ENCODE measurements around the gene AAR2.

AAR2 gene

DNA sequence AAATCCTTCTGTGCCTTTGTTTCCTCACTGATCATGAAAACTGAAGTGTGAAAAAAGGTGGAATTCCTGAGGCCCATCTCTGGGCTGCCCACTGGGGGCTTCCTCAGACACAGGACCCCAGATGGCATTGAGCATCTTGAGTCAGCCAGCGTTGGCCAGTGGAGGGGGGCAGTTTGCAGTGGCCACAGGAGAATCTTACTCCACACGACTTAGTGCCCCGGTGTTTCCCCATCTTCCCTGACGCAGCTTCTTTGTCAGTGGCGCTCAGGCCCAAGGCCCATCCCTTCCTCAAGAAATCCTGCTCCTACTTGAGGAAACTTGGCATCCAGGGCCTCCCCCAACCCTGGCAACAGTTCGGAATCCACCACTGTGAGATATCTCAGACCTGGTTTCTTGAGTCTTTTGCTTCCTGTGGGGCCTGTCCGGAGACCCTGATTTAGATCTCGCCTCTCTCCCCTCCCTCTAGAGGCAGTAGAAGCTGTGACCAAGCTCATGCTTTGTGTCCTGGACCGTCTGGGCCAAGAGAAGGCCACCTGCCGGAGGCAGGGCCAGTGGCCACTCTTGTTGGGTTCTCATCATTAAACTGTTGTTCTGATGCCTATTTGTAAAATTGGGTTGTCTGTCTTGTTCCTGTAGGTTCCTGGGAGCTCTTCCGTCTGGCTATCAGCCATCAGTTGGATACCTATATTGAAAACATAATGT lies 49.6 kb downstream of the AAR2 start:
- DNase-seq, result no peak

DNA sequence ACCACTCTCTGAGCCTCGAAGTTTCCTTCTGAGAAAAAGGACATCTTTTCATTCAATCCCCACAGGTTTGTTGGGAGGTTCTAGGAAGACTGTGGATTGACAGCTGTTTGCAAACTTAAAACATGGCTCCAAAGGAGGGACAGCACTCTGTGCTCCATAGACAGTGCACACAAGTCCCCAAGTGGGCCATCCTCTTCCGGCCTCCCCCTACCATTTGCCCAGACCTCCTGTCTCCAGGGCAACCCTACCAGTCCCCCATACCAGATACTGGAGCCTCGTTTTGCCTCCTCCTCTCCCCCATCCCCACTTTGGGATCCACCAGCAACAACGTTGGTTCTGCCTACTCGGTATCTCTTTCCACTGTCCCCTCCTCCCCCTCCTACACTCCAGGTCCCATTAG lies 61.4 kb downstream of the AAR2 start:
- DNase-seq, result no peak

DNA sequence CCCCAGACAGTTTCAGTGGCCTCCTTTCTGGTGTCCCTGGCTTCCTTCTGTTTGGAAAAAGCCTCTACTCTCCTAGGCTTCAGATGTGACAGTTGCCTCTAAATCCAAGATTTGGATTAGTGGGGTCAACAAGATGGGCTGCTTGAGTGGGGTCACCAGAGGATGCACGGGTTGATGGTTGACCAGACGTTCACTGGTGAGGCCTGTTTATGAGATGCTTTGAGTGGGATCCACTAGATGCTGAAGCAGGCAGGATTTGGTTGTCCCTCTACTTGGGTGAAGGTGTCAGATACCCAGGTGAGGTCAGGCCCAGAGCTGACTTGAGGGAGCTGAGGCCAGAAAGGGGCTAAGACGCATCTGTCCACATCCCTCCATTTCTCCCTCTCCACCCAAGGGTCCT lies 61.8 kb downstream of the AAR2 start:
- no peak for DNase-seq

DNA sequence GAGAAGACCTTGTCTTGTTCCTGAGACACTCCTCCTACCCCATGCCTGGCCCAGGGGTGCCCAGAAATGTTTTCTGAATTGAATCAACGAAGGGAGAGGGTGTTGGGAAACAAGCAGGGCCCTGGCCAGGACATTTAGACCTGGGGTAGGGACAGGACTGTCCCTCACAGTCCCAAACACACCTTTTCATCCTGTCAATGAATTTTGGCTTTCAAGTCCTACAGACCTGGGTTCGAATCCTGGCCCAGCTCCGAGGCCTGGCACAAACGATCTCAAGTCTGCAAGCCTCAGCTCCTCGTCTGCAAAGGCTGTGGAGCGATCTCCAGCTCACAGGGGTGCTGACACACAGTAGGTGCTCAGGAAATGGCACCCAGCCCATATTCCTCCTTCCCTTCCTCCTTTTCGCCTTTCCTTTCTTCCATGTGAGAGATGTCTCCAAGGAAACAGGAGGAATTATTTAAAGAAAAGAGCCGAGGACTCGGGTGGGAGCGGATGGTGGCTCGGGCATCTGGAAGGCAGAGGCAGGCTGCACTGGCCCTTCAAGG lies 62.6 kb downstream of the AAR2 start:
- no peak for DNase-seq

DNA sequence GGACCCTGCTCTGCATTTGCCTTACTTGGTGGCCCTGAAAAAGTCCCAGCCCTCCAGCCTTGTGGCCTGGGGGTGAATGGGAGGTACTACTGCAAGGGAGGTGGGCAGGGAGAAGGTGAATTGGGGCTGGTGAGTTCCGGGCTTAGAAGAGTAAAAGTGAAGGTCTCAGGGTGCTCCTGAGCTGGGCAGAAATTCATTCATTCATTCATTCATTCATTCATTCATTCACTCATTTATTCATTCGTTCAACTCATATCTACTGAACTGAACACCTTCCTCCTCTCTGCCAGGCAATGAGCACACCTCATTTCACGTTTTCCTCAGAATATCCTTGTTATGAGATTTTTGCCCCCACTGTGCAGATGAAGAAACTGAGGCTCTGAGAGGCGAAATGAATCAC lies 63.2 kb downstream of the AAR2 start:
- DNase-seq, result no peak

DNA sequence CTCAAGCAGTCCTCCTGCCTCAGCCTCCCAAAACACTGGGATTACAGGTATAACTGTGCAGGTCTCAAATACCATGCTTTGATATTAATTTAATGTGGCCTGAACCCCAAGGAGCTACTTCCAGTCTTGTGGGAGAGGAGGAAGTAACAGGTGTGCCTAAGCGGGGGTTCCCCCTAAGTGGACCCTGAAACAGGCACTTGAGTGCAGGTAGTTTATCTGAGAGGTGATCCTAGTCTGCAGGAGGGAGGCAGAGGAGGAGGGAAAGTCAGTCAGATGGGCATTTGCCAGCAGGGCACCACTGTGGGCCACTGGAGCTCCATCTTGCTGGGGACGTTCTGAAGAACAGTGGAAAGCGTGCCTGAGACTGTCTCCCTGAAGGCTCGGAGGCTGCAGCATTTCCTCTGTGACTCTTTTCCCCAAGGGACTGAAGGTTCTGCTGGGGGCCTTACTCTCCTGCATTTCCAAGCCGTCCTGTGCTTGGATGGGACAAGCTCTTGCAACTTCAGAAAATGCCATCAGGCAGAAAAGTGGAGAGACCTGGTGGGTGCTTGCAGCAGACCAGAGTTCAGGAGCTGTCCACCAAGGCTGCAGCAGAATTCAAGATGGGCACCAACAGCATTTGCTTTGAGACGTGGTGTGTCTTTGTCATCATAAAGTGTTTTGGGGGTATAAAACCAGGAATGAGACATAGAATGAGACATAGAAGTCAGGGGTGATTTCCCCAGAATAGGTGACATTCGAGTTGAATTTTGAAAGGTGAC lies 65.3 kb downstream of the AAR2 start:
- no peak for DNase-seq

DNA sequence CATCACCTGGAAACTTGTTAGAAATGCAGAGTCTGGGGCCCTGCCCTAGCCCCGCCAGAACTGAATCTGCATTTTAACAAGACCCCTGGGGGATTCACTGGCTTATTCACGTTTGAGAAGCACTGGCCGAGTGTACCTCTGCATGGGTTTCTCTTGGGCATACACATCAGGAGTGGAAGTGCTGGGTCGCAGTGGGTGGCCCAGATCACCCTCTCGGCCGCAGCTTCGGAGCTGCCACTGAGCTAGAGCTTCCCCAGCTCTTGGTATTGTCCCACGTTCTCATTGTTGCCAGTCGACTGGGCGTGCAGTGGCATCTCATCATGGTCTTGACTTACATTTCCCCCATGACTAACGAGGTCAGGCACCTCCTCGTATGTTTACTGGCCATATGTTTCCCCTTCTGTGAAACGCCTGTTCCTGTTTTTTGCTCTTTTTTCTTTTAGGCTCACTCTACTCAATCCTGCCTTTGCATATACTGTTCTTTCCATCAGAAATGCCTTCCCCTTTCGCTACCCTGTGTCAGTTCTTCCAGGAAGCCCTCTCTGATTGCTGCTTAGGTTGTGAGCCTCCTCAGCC lies 66.8 kb downstream of the AAR2 start:
- no peak for DNase-seq

DNA sequence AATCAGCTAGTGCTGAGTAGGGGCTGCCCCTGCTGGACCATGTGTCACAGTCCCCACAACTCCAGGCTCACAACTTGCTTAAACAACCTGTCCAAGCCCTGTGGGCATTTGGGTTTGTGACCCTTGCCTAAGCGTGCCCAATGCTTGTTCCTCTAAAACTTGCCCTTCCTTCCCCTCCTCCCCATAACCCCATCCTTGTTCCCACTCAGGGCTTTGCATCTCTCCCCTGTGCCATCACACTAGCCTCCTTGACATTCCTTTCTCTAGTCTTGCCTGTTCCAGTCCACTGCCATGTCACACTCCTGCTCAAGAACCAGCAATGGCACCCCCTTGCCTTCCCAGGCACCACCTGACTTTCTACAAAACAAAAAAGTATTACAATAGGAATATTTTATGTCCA lies 67.6 kb downstream of the AAR2 start:
- no peak for DNase-seq

DNA sequence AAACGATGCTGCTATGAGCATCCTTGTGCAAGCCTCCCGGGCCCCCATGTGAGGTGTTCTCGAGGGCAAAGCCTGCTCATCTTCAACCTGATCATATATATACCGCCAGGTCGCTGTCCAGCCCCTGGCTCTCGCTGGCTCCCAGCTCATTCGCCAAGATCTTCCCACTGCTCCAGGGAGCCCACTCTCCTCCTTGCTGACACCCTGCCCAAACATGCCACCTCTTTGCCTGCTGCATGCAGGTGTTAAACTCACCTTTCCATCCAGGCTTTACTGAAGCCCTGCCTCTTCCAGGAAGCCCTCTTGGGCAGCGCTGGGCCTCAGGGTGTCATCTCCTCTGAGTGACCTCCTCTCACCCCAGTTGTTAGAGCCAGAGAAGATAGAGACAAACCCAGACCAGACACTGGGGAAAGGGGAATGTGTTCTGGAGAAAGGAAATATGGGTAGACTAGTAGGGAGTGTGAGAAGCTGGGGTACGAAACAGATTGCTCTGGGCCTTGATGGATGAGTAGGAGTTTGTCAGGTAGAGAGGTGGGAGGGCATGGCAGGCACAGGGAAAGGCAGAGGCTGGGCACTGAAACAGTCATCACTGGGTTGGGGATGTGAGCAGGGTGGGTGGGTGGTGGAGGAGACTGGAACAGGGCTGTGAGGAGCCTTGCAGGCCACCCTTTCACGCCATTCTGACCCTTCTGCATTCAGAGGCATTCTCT lies 68.7 kb downstream of the AAR2 start:
- DNase-seq, result no peak

DNA sequence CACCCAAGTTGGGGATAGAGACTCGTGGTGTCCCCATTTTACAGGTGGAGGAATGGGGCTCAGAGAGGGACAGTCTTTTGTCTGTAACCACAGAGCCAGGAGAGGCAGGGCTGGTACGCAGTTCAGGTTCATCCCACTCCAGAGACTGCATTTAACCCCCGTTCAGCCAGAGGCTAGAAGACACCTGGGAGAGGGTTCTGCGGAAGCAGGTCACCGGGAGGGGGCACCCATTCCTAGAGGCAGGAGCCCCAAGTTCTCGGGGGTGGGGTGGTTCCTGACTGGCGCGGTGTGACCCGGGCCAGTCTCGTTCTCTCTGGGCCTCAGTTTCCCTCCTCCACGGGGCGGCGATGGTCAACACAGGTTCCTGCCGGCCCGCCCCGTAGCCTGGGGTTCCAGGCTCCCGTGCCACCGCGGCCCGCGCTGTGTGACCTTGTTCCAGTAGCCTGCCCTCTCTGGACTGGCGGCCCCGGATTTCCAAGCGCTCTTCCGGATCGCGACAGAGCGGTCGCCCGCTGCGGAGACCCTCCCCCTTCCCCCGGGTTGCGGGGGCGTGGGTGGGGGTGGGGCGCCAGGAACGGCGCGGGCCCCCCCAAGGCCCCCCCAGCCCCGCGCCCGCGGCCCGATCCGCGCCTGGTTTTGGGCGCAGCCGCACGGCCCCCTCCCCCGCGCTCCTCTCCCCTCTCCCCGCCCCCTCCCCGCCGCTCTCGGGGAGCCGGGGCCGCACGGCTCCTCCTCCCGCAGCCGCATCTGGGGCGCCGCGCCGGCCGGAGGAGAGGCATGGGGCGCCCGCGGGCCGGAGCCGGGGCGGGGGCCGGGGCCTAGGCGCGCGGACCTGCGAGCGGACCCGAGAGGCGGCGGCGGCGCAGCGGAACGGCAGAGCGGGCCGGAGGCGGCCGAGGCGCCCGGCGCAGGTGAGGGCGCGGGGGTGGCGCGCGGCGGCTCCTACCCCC lies 69.6 kb downstream of the AAR2 start, which contains the start of gene DLGAP4:
Gene DLGAP4, plus strand, starts transcription at position 738 of the 950 bp plus-strand sequence. CDS start 125,379 bp downstream, outside the sequence.
- no peak for DNase-seq
